HUES64 (cell line): ENCODE results near the gene ARID5B.

Experiments
- H3K27ac ChIP-seq: 2 replicates; pipeline ENCODE4 v1.7.0; 2013; ENCODE audit warnings: low read depth, low read length, inconsistent platforms
- H3K27me3 ChIP-seq: 2 replicates; pipeline ENCODE4 v1.6.1; 2013; ENCODE audit warnings: mild to moderate bottlenecking, low read length; ENCODE audit not compliant: insufficient read depth
- H3K36me3 ChIP-seq: 2 replicates; pipeline ENCODE4 v1.6.1; 2013; ENCODE audit warnings: mild to moderate bottlenecking, low read length; ENCODE audit not compliant: insufficient read depth
- H3K4me1 ChIP-seq: 2 replicates; pipeline ENCODE4 v1.6.1; 2013; ENCODE audit warnings: mild to moderate bottlenecking, low read length, moderate library complexity; ENCODE audit not compliant: insufficient read depth
- H3K4me3 ChIP-seq: 2 replicates; pipeline ENCODE4 v1.5.1; 2013; ENCODE audit warnings: mild to moderate bottlenecking, low read length, moderate library complexity
- H3K9ac ChIP-seq: 2 replicates; pipeline ENCODE4 v1.6.1; 2013; ENCODE audit warnings: mild to moderate bottlenecking, low read depth, low read length
- H3K9me3 ChIP-seq: 2 replicates; pipeline ENCODE4 v1.6.1; 2013; ENCODE audit warnings: low read depth, low read length; ENCODE audit not compliant: insufficient read depth
- WGBS: fragments of 150-250, 120-280 bp; methylation state at CpG from one replicate; pipeline ENCODE4 v1.1.7; 2013; ENCODE audit warnings: missing lambda C conversion rate; 5-methylcytosine and 5-hydroxymethylcytosine counted together

Gene ARID5B

DNA sequence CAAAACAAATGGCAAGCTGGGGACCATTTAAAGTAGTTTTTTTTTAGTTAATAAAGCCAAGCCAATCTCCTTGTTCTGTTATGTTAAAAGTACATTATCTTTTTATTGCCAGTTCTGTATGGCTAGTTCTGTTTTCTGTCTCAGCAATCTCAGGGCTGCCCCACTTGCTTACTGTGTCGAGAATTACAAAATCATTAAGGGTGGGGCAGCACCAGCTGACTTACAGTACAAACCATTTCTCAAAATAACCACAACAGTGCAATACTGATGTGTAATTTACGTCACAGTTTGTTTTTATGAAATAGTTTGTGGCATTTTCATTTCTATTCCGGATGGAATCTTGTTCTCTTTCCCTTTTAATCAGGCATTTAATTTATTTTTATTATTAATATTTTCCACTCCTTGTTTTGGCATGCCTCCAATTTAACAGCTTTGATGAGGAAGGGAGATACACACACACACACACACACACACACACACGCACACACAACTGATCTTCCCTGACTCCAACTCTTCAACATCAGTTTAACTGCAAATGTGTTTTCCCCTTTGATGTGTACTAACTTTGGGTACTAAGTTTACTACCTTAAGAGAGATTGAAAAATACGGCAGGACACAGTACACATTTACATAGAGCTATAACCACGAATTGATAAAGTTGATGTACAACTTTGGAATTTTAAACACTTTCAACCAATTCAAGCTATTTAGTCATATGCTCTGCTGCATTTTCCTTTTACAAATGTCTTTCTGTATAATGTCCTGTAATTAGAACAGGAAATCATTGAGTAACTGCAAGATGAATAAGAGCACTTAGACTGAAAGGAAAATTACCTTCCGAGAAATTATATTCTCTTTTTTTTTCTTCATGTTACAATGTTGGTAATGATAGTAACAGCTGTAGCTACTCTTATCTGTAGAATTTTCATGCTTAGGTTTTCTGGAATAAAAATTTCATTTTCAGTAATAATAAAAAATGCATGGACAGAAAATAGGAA is 91.5 kb downstream of the ARID5B start:
- no peak overlapping the region for H3K4me3 ChIP-seq
- 91% methylated on average over 5 of the region's 7 CpGs for WGBS
- H3K36me3 ChIP-seq = no peaks in the 10 kb centered on the region
- no peak overlapping the region for H3K9ac ChIP-seq
- H3K4me1 ChIP-seq = peaks cover 41% of the 10 kb centered on the region
- H3K27ac ChIP-seq = no peak overlapping the region
- H3K9me3 ChIP-seq = no peaks in the 10 kb centered on the region
- H3K27me3 ChIP-seq = no peaks in the 10 kb centered on the region

DNA sequence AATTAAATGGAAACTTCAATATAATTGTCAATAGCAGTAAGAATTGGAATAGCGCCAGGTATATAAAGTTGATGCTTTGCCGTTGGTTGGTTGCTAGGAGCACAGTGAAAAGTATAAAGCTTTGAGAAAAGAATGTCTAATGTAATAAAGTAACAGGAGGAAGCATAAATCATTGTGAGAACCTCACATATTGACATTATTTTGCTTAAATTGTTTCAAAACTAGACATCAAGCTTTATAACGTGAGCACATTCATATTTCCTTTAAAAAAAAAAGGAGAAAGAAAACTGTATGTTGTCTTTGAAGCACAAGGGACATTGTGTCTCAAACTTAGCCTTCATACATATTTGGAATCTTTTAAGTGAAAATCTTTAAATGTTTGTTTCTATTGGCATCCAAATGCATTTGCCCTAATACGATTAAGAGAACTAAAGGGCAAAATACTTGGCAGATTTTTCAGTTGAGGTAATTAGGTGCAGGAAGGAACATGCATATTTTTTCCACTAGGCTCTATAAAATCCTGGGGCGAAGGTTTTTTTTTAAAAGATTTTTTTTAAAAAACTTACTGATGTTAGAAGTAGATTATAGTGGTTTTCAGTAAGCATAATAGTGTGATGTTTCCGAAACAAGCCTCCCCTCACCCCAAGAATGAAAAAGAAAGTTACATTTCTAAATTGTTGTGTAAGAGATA is 92.4 kb downstream of the ARID5B start:
- Histone ChIP-seq H3K27ac (no peak overlapping the region), H3K9ac (no peak overlapping the region), H3K27me3 (no peaks in the 10 kb centered on the region), H3K36me3 (no peaks in the 10 kb centered on the region), H3K4me1 (peaks cover 35% of the 10 kb centered on the region), H3K9me3 (no peaks in the 10 kb centered on the region), H3K4me3 (no peak overlapping the region)
- WGBS = 88% methylated on average over 4 of the region's 6 CpGs

DNA sequence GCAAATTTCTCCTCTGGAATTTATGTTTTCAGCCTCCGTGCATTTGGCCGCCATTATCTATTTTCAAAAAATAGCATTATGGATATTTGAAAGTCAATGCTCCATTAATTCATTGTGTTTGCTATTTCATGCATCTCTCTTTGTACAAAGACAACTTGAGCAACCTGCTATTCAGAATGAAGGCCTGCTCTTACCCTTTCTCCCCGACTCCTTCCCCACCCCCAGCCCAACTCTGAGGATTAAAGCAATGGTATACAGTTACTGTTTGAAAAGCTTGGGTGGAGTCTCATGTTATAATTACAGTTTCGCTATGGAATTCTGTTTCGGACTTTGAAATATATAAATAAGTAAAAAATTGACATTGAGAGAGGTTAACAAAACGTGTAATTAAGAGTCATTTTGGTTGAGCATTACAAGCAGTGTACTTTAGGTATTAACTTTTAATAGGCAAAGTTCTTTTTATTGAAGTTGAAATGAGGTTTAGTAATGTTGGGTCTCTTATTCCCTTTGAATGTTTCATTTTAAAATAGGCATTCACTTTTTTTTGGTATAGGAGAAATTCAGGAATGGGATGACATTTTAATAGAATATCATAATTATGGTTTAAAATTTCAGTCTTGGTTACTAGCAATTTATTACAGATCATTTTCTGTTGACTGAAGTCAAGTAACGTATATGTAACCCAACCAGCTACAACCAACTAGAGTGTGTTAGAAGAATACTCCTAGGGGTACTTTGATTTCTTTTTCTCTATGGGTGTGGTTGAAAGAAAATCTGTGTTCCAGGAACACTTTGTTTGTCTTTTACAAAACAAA is 93.1 kb downstream of the ARID5B start:
- Histone ChIP-seq H3K27ac (no peak overlapping the region), H3K4me1 (peaks cover 35% of the 10 kb centered on the region), H3K27me3 (no peaks in the 10 kb centered on the region), H3K36me3 (no peaks in the 10 kb centered on the region), H3K9me3 (no peaks in the 10 kb centered on the region), H3K9ac (no peak overlapping the region), H3K4me3 (no peak overlapping the region)
- 82% methylated on average over 4 of the region's 7 CpGs for WGBS

DNA sequence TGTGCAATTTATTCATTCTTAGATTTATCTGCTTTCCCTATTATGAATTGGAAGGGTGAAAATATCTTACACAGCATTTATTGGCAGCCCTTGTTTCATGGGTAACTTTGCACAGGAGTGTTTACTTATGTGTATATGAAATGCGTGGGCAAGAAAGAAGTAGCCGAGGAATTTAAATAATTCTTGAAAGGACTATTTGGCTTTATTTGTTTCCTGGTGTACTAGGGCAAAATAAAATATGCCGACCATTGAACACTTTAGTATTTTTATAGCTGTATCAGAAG is 93.7 kb downstream of the ARID5B start:
- H3K27me3 ChIP-seq = no peaks in the 10 kb centered on the region
- H3K27ac ChIP-seq = no peak overlapping the region
- 99% methylated on average over 3 of the region's 3 CpGs for WGBS
- no peaks in the 10 kb centered on the region for H3K9me3 ChIP-seq
- H3K36me3 ChIP-seq = no peaks in the 10 kb centered on the region
- peaks cover 35% of the 10 kb centered on the region for H3K4me1 ChIP-seq
- no peak overlapping the region for H3K4me3 ChIP-seq
- H3K9ac ChIP-seq = no peak overlapping the region

DNA sequence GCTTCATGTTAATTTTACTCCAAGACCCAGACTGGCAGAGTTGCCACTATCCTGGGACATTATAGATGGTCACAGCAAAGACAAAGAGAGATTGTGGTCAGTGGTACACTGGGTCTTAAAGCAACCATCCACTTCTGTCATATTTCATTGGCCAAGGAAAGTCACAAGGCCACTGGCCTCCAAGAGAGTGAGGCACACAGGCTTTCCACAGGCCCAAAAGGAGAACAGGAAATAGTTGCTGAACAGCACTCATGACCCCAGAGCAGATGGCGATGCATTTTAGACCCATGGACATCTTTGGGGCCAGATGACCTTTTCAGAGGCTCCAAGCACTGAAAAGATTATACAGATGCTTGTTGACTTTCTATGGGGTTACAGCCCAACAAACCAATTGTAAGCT is 97.4 kb downstream of the ARID5B start:
- Histone ChIP-seq H3K36me3 (no peaks in the 10 kb centered on the region), H3K9me3 (no peaks in the 10 kb centered on the region), H3K4me3 (no peak overlapping the region), H3K9ac (no peak overlapping the region), H3K27ac (no peak overlapping the region), H3K4me1 (peaks cover 14% of the 10 kb centered on the region), H3K27me3 (no peaks in the 10 kb centered on the region)
- 95% methylated on average over 1 of the region's 1 CpG for WGBS

DNA sequence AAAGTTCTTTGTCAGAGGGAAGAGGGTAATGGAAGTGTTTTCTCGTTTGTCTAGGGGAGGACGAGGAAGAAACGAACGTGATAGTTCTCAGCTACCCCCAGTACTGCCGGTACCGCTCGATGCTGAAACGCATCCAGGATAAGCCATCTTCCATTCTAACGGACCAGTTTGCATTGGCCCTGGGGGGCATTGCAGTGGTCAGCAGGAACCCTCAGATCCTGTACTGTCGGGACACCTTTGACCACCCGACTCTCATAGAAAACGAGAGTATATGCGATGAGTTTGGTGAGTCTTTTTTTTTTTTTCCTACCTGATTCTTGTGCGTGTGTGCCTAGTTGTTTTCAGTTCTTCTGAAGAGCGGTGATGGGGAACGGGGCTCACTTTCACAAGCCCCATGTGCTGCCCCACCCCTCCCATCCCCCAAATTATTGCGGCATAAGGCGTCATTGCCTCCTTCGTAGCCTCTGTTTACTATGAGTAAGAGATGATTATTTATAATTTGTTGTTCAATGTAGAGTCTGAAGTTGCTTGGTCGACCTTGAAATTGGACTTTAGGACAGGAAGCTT is 98.6 kb downstream of the ARID5B start:
- no peak overlapping the region for H3K4me3 ChIP-seq

DNA sequence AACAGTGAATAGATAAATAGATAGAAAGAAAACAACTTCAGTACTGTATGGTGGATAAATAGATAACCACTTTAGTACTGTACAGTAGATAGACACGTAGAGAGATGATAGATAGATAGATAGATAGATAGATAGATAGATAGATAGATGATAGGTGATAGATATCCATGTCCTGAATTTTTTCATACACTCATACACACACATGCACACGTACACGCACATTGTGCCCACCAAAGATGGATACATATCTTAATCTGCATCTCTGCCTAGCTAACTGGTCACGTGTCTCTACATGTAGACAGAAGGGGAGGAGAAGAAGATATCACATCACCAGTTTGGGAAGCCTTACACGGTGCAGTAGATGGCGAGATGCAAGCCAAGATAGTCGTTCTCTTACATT is 99.2 kb downstream of the ARID5B start:
- Histone ChIP-seq H3K9me3 (no peaks in the 10 kb centered on the region), H3K4me1 (no peaks in the 10 kb centered on the region), H3K27me3 (no peaks in the 10 kb centered on the region), H3K36me3 (no peaks in the 10 kb centered on the region), H3K27ac (no peak overlapping the region), H3K9ac (no peak overlapping the region), H3K4me3 (no peak overlapping the region)
- WGBS = 94% methylated on average over 6 of the region's 7 CpGs

More for the DNA sequence above, 98.6 kb downstream of the ARID5B start:
- Histone ChIP-seq H3K9me3 (no peaks in the 10 kb centered on the region), H3K36me3 (no peaks in the 10 kb centered on the region), H3K27me3 (no peaks in the 10 kb centered on the region), H3K9ac (no peak overlapping the region), H3K4me1 (peaks cover 2% of the 10 kb centered on the region), H3K27ac (no peak overlapping the region)
- 95% methylated on average over 20 of the region's 20 CpGs for WGBS

DNA sequence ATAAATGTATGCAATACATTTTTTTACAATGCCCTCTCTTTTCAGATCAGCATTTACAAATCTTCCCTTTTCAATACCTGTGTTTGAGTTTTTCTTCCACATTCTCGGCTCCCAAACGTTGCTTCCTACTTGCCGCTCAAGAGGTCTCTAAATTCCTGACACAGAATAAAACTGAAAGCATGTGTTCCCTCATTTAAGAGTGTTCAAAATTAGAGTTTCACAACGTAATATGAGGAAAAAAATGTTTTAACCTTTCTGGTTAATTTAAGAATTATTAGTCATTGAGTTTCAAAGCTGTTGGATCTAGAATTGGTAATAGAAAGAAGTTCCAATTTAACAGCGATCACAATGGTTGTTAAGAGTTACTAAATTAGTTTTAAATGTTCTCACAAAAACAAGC is 100.4 kb downstream of the ARID5B start:
- Histone ChIP-seq H3K9ac (no peak overlapping the region), H3K4me3 (no peak overlapping the region)

DNA sequence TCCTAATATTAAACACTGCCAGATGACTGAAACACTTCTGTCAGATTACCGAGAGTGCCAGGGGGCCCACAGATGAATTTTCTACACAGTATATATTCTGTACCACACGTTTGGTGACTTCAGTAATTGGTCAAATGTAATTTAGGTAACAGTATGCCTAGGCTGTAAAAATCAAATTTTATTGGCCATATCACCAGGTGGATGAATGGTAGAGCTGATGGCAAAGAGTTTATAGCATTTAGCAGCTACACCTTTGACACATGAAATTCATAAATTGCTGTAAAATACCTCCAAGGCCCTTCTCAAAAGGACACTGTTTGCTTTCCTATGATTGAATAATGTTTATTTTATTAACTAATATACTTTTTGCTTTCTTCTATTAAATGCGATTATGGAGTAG is 101.3 kb downstream of the ARID5B start:
- H3K27me3 ChIP-seq = no peaks in the 10 kb centered on the region
- H3K9me3 ChIP-seq = no peaks in the 10 kb centered on the region
- WGBS = 90% methylated on average over 3 of the region's 3 CpGs
- no peak overlapping the region for H3K4me3 ChIP-seq
- H3K9ac ChIP-seq = no peak overlapping the region
- no peaks in the 10 kb centered on the region for H3K4me1 ChIP-seq
- no peak overlapping the region for H3K27ac ChIP-seq
- no peaks in the 10 kb centered on the region for H3K36me3 ChIP-seq

More for the DNA sequence above, 100.4 kb downstream of the ARID5B start:
- no peaks in the 10 kb centered on the region for H3K9me3 ChIP-seq
- no peaks in the 10 kb centered on the region for H3K36me3 ChIP-seq
- WGBS = 91% methylated on average over 5 of the region's 5 CpGs
- no peak overlapping the region for H3K27ac ChIP-seq
- no peaks in the 10 kb centered on the region for H3K27me3 ChIP-seq
- H3K4me1 ChIP-seq = no peaks in the 10 kb centered on the region

DNA sequence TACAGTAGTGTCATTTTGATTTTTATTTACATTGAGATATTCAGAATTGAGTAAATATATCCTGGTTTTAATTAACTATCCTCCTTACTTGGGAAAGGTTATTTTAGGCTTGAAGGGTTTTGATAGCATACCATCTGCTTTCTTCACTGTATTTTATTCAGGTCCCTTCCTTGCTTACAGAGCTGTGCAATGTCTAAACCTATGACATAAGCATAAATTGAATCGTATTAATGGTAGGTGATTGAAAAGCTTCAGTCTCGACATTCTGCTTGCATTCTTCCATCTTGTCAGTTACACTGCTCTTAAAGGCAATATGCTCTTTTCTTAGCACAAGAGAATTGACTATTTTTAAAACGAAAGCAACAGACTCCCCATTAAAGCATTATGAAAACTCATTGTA is 102.5 kb downstream of the ARID5B start:
- 94% methylated on average over 3 of the region's 3 CpGs for WGBS
- H3K9me3 ChIP-seq = no peaks in the 10 kb centered on the region
- no peak overlapping the region for H3K4me3 ChIP-seq
- H3K9ac ChIP-seq = no peak overlapping the region
- no peaks in the 10 kb centered on the region for H3K27me3 ChIP-seq
- H3K4me1 ChIP-seq = no peaks in the 10 kb centered on the region
- no peaks in the 10 kb centered on the region for H3K36me3 ChIP-seq
- H3K27ac ChIP-seq = no peak overlapping the region

DNA sequence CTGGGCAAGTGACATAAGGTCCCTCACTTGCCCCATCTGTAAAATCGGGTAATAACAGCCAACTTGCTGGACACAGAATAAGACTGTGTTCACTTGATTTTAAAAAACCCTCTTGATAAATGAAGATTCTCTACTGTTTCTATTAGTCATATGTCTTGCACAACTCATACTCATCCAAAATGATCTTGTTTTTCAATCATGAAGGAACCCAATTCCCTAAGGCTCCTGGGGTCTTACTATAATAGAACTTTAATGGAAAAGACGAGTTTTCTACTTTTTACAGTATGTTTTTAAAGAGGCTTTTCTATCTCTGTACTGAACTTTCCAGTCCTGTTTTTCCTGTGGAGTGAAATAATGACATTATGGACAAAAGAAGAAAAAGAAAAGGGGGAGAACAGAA is 103.8 kb downstream of the ARID5B start:
- Histone ChIP-seq H3K27me3 (no peaks in the 10 kb centered on the region), H3K27ac (no peak overlapping the region), H3K9ac (no peak overlapping the region), H3K4me3 (no peak overlapping the region), H3K36me3 (no peaks in the 10 kb centered on the region), H3K4me1 (no peaks in the 10 kb centered on the region), H3K9me3 (no peaks in the 10 kb centered on the region)
- WGBS = 100% methylated on average over 2 of the region's 2 CpGs
